HG02798 (cell line): ENCODE measurements around the gene CRYBA4.
"Not testable (repeated sequence)": the region's sequence is repeated elsewhere in the genome, so short reads cannot be mapped to it uniquely, and the experiment has no call there.

Source experiments
- ATAC-seq: cut with Tn5 transposase; IDR thresholded peaks from one replicate; pipeline ENCODE4 v1.9.1; 2021; ENCODE audit warnings: mild to moderate bottlenecking; ENCODE audit not compliant: unreplicated experiment, poor library complexity

CRYBA4 gene

GRCh38 chr22:26593763-26594162, 28.0 kb upstream of the CRYBA4 start:
- no peak for ATAC-seq

GRCh38 chr22:26597026-26597425, 24.7 kb upstream of the CRYBA4 start:
- ATAC-seq, result no peak

DNA sequence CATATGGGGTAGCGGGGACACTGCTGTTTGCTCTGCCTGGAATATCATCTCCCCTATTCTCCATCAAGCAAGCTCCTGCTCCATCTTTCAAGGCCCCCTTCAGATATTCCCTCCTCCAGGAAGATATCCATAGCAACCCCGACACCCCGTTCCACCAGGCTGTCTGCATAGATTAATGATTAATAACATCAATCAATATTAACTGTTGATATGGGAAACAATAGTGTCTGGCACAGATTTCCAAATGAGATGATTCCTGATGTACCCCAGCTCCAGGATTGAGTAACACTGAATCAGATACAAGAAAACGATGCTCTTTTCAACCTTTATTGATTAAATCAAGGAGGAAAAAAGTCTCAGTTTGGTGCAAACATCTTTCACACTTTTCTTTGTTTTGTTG, 24.3 kb upstream of the CRYBA4 start:
- ATAC-seq, result no peak

GRCh38 chr22:26599505-26599904, 22.3 kb upstream of the CRYBA4 start:
- ATAC-seq, result no peak

DNA sequence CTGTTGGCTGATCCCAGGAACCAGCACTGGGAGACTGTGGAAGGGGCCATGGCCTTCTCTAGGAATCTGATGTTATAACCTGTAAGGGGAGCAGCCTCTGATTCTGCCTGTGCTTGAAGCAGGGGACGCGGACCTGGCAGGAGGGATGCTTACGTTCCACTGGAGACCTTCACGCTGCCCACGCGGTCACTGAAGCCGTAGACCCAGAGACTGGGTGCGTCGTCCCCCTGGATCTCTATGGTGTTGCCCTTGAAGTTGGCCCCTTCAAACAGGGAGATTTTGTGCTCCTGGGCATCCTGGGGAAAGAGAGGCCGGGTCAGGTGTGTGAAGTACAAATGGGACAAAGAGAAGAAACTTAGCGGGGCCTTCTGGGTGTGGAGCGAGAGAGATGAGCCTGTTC, 20.0 kb upstream of the CRYBA4 start:
- ATAC-seq, result no peak

DNA sequence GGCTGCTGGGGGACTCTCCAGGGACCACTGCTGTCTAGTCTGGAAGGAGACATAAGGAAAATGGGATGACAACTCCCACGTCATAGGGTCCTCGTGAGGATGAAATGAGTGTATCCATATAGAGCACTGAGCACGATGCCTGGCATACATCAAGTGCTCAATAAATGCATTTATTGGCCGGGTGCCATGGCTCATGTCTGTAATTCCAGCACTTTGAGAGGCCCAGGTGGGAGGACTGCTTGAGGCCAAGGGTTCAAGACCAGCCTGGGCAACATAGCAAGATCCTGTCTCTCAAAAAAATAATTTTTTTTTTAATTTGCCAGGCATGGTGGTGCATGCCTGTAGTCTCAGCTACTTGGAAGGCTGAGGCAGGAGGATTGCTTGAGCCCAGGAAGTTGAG, 19.6 kb upstream of the CRYBA4 start:
- ATAC-seq, result no peak

GRCh38 chr22:26604368-26604767, 17.4 kb upstream of the CRYBA4 start:
- no peak for ATAC-seq

GRCh38 chr22:26606611-26607010, 15.2 kb upstream of the CRYBA4 start:
- ATAC-seq, result no peak

- ATAC-seq, result no peak
Measured at GRCh38 chr22:26608129-26608528, 13.6 kb upstream of the CRYBA4 start.

GRCh38 chr22:26609287-26609686, 12.5 kb upstream of the CRYBA4 start:
- no peak for ATAC-seq

DNA sequence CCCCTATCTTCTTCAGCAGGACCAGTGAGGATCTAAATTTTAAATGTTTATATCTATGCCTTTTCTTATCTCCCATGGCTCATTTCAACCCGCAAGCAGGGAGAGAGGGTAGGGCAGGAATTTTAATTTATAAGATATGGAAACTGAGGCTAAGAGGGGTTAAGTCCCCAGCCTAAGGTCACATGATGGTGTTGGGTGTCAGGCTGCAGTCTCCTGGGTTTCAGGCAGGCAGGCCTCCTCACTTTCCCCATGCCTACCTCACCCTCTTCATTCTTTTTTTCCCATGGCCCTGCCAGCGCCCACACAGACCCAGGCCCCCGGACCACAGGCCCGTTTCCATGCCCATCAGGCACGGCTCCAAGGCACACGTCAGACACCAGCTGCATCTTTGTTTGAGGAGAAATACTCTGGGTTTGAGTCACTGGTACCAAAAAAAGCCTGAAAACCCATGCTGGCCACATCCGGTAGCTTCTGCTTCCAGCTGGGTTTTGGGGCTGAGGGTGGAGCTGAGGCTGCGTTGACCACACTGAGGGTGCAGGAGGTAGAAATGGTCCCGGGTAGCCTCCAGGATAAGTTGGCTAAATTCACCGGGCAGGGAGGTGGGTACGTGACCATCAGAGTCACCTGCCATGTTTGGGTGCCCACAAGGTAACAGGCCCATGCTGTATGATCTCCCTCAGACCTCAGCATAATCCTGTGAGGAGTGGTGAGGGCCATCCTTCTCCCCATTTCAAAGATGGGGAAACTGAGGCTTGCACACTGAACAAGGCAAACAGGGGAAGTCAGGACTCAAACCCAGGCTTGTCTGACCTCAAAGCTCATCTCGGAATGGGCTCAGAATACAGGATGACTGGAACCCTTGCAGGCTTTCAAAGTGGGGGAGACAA, 11.4 kb upstream of the CRYBA4 start:
- peak; percentile 85 for ATAC-seq

DNA sequence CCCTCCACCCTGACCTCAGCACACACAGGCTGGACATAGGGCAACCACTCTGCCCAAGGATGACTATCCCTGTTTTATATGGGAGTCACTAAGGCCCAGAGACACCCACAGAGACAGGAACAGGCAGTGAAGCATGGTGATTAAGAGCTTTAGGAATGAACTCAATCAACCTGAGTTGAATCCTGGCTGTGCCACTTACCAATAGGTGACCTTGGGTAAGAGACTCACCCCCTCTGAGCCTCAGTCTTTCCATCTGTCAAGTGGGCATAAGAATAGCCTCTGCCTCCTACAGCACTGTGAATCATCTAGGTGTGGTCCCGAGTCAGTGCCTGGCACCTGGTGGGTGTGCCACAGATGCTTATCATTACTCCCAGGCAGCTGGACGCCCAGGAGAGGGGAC, 10.8 kb upstream of the CRYBA4 start:
- no peak for ATAC-seq

- ATAC-seq, result no peak
Measured at GRCh38 chr22:26612652-26613051, 9.1 kb upstream of the CRYBA4 start.

DNA sequence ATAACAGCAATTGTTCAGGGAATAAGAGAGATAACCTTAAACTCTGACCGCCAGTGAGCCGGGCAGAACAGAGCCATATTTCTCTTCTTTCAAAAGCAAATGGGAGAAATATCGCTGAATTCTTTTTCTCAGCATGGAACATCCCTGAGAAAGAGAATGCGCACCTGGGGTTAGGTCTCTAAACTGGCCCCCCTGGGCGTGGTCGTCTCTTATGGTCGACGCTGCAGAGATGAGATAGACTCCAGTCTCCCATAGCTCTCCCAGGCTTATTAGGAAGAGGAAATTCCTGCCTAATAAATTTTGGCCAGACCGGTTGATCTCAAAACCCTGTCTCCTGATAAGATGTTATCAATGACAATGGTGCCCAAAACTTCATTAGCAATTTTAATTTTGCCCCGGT, 8.0 kb upstream of the CRYBA4 start:
- not testable (repeated sequence) for ATAC-seq

DNA sequence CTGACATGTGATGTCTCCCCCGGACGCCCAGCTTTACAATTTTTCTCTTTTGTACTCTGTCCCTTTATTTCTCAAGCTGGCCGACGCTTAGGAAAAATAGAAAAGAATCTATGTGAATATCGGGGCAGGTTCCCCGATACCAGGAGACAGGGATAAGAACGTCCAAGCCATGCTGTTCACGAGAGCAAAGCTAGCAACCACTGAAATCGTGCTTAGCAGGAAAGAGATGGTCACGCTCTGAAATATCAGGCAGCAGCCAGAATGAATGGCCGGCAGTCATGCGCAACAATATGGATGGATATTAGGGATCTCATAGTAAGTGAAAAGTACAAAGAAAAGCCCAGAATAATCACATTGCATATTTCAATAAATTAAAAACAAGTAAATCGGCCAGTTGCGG, 7.4 kb upstream of the CRYBA4 start:
- no peak for ATAC-seq

GRCh38 chr22:26615149-26615548, 6.6 kb upstream of the CRYBA4 start:
- peak; percentile 59 for ATAC-seq

GRCh38 chr22:26615830-26616435, 5.8 kb upstream of the CRYBA4 start:
- ATAC-seq, result no peak

- no peak for ATAC-seq
Measured at GRCh38 chr22:26616650-26617049, 5.1 kb upstream of the CRYBA4 start.

DNA sequence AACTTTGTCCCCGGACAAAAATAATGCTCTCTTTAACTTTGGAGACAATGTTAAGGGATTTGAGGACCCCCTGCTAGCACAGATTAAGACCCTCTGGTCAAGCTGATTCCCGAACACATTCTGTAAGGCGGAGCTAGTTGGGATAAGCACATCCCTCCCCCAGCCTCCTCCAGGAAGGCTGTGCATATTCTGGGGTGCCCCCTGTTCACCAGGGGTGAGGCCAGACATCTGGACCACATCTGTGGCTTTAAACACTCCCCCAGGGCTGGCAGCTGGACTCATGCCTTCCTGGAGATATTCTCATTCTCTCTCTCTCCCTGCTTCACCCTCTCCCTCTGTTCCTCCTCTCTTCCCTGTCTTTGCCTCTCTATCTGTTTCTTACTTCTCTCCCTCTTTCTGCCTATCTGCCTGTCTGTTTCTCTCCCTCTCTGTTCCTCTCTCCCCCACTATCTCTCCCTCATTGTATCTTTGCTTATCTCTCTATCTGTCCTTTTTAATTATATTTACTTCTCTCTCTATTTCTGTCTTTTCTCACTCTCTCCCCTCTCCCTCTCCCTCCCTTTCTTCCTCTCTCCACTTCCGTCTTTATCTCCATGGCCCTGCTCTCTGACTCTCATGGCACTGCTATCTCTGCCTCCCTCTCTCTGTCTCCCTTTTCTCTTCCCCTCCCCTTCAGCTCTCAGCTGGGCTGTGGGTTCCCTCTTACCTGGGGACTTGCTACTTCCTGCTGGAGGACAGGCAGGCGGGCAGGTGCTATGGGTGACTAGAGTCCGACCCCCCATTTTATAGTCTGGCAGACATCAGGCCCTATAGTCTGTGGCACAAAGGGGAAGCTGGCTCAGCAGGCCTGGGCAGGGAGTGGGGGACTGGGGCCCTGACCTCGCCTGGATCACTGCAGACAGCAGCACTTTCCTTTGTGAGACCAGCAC, 4.2 kb upstream of the CRYBA4 start, which contains the start of gene CRYBB1:
Gene CRYBB1, minus strand, starts transcription at position 757 of the 929 bp plus-strand sequence. CDS start 1,708 bp downstream, outside the sequence.
- no peak for ATAC-seq

- ATAC-seq, result no peak
Measured at GRCh38 chr22:26618455-26618854, 3.3 kb upstream of the CRYBA4 start.

- ATAC-seq, result no peak
Measured at GRCh38 chr22:26619510-26619909, 2.3 kb upstream of the CRYBA4 start.
